K562 (cell line): ENCODE measurements around the gene HMGXB3. TPM values are rescaled to one million over a fixed set of nuclear protein-coding genes. Genes with fewer than 3 reads are reported as not detected.

Source experiments
- ATAC-seq: fragments of 200-7000 bp; cut with Tn5 transposase; 3 replicates; pipeline ENCODE4 v1.9.1; 2020; ENCODE audit warnings: moderate library complexity
- BruUV-seq: library from RNA; stranded (reverse); fragments of 400-500 nt; replicated peaks from 2 replicates; lab custom pipeline; 2021; lab: Mats Ljungman, UMichigan
- CTCF ChIA-PET: fragments of 300-600 bp; formaldehyde crosslinking; extraction: SDS; loops from one replicate; lab custom pipeline; 2021; ENCODE audit warnings: low intra/inter-chr PET ratio; lab: Yijun Ruan, JAX
- POLR2A ChIA-PET: fragments of 300-600, 350-650 bp; sonication (Branson Sonifier 250); formaldehyde crosslinking; extraction: SDS; loops from one replicate; lab custom pipeline; 2021; ENCODE audit warnings: antibody characterized with exemption, inconsistent platforms; lab: Yijun Ruan, JAX
- DNase-seq, 4 experiments: peaks; one replicate each; pipeline versions ENCODE4 v3.0.0 to v3.0.0-alpha.2; 2011 to 2018; ENCODE audit warnings: low spot score in 3 of 4, mixed read lengths in 3 of 4; ENCODE audit errors: extremely low read depth in 1 of 4
- FAIRE-seq: peaks from 2 replicates; lab custom pipeline; 2011; peaks lifted over from hg19 to GRCh38; lab: Jason Lieb, UNC
- H2AFZ ChIP-seq: 2 replicates; pipeline ENCODE4 v1.6.0; 2011; ENCODE audit warnings: low read depth, low read length, control low read depth, inconsistent platforms
- H3K27ac ChIP-seq: fragments of 200-600 bp; 3 replicates; pipeline ENCODE4 v1.8.0; 2011; ENCODE audit warnings: low read depth, mild to moderate bottlenecking, control low read depth, inconsistent platforms, low read length, moderate library complexity, mixed read lengths; ENCODE audit errors: extremely low read depth
- H3K27me3 ChIP-seq, 2 experiments: fragments of 300-600 bp in 1 of 2; 2 replicates in 1 of 2; 3 replicates in 1 of 2; pipeline versions ENCODE4 v1.6.0 to v1.8.0; 2011; ENCODE audit warnings: inconsistent platforms in 2 of 2, low read length in 2 of 2, mild to moderate bottlenecking in 1 of 2, mixed read lengths in 1 of 2, moderate library complexity in 1 of 2; ENCODE audit not compliant: control insufficient read depth in 2 of 2, insufficient read depth in 2 of 2
- H3K36me3 ChIP-seq: fragments of 300-600 bp; 3 replicates; pipeline ENCODE4 v1.8.0; 2011; ENCODE audit warnings: mild to moderate bottlenecking, low read length, inconsistent platforms; ENCODE audit not compliant: control insufficient read depth, insufficient read depth
- H3K4me1 ChIP-seq, 2 experiments: fragments of 200-600 bp in 1 of 2; replicated peaks in 1 of 2; 2 replicates in 1 of 2; 3 replicates in 1 of 2; pipeline versions ENCODE4 v1.5.1 to v1.8.0; 2011; ENCODE audit warnings: inconsistent platforms in 2 of 2, low read length in 2 of 2, mild to moderate bottlenecking in 1 of 2, mixed read lengths in 1 of 2, moderate library complexity in 1 of 2; ENCODE audit not compliant: control insufficient read depth in 2 of 2, insufficient read depth in 2 of 2
- H3K4me2 ChIP-seq: 2 replicates; pipeline ENCODE4 v1.6.1; 2011; ENCODE audit warnings: low read length, control low read depth, inconsistent platforms, mixed read lengths; ENCODE audit not compliant: insufficient read depth
- H3K4me3 ChIP-seq: fragments of 200-600 bp; sonication (generic), shearing (Covaris generic); 2 replicates; pipeline ENCODE4 v1.5.1; 2016; ENCODE audit warnings: control low read depth, inconsistent platforms
- H3K79me2 ChIP-seq: fragments of 200-600 bp; 3 replicates; pipeline ENCODE4 v1.8.0; 2011; ENCODE audit warnings: low read length, inconsistent platforms; ENCODE audit not compliant: control insufficient read depth, insufficient read depth
- H3K9ac ChIP-seq, 2 experiments: 2 replicates each; pipeline versions ENCODE4 v1.6.0 to v1.6.1; 2011; ENCODE audit warnings: low read depth in 2 of 2, low read length in 2 of 2, control low read depth in 1 of 2, inconsistent platforms in 1 of 2, mild to moderate bottlenecking in 1 of 2, mixed read lengths in 1 of 2; ENCODE audit not compliant: insufficient read depth in 1 of 2
- H3K9me1 ChIP-seq: one replicate; pipeline ENCODE4 v1.6.0; 2011; ENCODE audit warnings: inconsistent platforms, mild to moderate bottlenecking, low read length, moderate library complexity; ENCODE audit not compliant: control insufficient read depth, insufficient read depth
- H3K9me3 ChIP-seq: replicated peaks from 2 replicates; pipeline ENCODE4 v1.5.1; 2011; ENCODE audit warnings: low read depth, low read length, inconsistent platforms; ENCODE audit not compliant: control insufficient read depth, insufficient read depth
- H4K20me1 ChIP-seq: replicated peaks from 2 replicates; pipeline ENCODE4 v1.6.1; 2011; ENCODE audit warnings: low read length, inconsistent platforms, mixed read lengths; ENCODE audit not compliant: control insufficient read depth, insufficient read depth
- CHD2 ChIP-seq: IDR thresholded peaks from 2 replicates; pipeline ENCODE4 v1.6.1; 2011; ENCODE audit warnings: low read depth, low read length
- ZC3H11A ChIP-seq: IDR thresholded peaks from 2 replicates; pipeline ENCODE4 v1.6.1; 2012; ENCODE audit warnings: low read depth, low read length, improper control_type of control experiment
- ZZZ3 ChIP-seq: fragments of 450-650 bp; IDR thresholded peaks from 2 replicates; pipeline ENCODE4 v1.6.1; 2016; ENCODE audit warnings: antibody characterized with exemption, mild to moderate bottlenecking, moderate library complexity
- WGBS: fragments of 100-300 bp; shearing (Covaris generic); methylation state at CpG from one replicate; pipeline ENCODE4 v1.1.6; 2016; ENCODE audit warnings: low coverage, mixed read lengths; ENCODE audit not compliant: insufficient coverage; ENCODE audit errors: missing lambda C conversion rate; 5-methylcytosine and 5-hydroxymethylcytosine counted together
- in situ Hi-C: fragments of 300-500 bp; cut with MboI; formaldehyde crosslinking; loops from 4 replicates; pipeline ENCODE4 v1.15.0; 2018; ENCODE audit warnings: inconsistent platforms, mixed read lengths
- intact Hi-C: fragments of 100-400 bp; cut with micrococcal nuclease; formaldehyde crosslinking; loops from 2 replicates; pipeline ENCODE4 v1.14.2; 2022
- polyA plus RNA-seq, 8 experiments: library from polyadenylated mRNA; depleted of rRNA in 4 of 8; stranded (reverse) in 5 of 8; unstranded in 3 of 8; fragments of >200 nt; fragmentation: Nextera tagmentation in 2 of 8; fragmentation: Illumina TruSeq in 1 of 8; extraction: Ambion mirVana in 2 of 8; extraction: Trizol in 1 of 8; gene quantifications; 2 replicates each; pipeline versions ENCODE4 v1.2.1 to v1.2.3, GENCODE V29; 2011 to 2014; ENCODE audit warnings: inconsistent platforms in 1 of 8, missing spikeins in 1 of 8
- total RNA-seq, 7 experiments: library from RNA; depleted of rRNA in 6 of 7; stranded (reverse); fragments of >200 nt in 6 of 7; fragmentation: Illumina TruSeq in 2 of 7; extraction: Trizol in 2 of 7; gene quantifications; 2 replicates each; pipeline versions ENCODE4 v1.2.1 to v1.2.3, GENCODE V29; 2011 to 2021; ENCODE audit warnings: low replicate concordance in 1 of 7
- TF ChIP-seq, protein P1 (sequence below): fragments of 250-450 bp; sonication (Bioruptor Pico); IDR thresholded peaks from 2 replicates; pipeline ENCODE4 v1.5.0; 2021; ENCODE audit warnings: mild to moderate bottlenecking, borderline replicate concordance

HMGXB3 gene
- total and polyA plus RNA-seq, 9 of the 15 experiments (the other 6 are each of a cell fraction or from before 2014, with no cell fraction given) = 1.8 to 44.1 (median 32.2) TPM

DNA sequence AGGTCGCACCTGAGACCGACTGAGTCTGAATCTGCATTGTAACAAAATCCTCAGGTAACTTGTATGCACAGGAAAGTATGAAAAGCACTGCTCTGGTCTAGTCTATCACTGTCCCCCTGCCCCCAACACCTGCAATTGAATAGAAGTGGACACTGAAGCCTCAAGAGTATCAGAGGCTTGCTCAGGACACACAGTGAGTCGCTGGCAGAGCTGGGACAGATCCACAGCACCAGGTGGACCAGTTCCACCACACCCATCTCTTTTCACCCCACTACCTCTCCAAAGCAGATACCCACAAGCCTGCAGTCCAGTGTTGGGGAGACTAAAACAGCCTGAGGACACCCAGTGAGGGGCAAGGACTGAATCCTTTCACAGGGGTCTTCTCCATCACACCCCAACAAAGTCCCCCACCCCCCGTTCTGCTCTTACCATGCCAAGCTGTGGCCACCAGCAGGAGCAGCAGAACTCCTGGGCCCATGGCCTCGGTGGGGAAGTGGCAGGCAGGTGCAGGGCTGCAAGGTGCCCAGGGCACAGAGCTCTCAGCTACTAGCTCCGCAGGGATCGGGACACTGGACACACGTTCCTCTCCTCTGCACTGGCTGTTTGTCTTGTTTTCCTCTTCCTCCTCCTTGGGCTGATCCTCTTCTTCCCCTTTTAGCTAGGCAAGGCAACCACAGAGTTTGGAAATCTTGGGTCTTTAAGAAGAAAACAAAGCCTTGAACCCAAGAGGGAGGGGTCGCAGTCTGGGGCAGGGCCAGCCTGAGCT, 85.6 kb downstream of the HMGXB3 start, which contains the start of gene CSF1R (continued):
- TF ChIP-seq, protein P1, sequence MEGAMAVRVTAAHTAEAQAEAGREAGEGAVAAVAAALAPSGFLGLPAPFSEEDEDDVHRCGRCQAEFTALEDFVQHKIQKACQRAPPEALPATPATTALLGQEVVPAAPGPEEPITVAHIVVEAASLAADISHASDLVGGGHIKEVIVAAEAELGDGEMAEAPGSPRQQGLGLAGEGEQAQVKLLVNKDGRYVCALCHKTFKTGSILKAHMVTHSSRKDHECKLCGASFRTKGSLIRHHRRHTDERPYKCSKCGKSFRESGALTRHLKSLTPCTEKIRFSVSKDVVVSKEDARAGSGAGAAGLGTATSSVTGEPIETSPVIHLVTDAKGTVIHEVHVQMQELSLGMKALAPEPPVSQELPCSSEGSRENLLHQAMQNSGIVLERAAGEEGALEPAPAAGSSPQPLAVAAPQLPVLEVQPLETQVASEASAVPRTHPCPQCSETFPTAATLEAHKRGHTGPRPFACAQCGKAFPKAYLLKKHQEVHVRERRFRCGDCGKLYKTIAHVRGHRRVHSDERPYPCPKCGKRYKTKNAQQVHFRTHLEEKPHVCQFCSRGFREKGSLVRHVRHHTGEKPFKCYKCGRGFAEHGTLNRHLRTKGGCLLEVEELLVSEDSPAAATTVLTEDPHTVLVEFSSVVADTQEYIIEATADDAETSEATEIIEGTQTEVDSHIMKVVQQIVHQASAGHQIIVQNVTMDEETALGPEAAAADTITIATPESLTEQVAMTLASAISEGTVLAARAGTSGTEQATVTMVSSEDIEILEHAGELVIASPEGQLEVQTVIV (CRISPR knock-in tag) = no peak

DNA sequence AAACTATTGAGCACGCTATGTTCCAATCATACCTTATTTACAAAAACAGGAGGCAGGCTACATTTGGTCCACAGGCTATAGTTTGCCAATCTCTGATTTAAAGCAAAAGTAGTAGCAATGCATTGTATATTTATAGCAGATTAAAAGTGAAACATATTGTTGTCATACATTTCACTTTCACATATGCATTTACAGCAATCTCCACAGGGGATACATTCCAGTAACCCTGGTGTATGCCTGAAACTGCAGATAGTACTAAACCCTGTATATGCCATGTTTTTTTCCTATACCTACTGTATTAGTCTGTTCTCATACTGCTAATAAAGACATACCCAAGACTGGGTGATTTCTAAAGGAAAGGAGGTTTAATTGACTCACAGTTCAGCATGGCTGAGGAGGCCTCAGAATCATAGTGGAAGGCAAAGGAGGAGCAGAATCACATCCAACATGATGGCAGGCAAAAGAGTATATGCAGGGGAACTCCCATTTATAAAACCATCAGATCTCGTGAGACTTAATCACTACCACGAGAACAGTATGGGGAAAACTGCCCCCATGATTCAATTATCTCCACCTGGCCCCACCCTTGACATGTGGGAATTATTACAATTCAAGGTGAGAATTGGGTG, 91.7 kb downstream of the HMGXB3 start:
- Histone ChIP-seq H3K27me3 (peaks cover 13 to 18% of the 10 kb centered on the region in 2 experiments; a peak in 4 of 5 replicates), H3K36me3 (no peaks in the 10 kb centered on the region), H3K9ac (no peak overlapping the region), H3K27ac (no peak overlapping the region), H2AFZ (no peak overlapping the region), H3K4me2 (no peak overlapping the region), H3K9me3 (no peaks in the 10 kb centered on the region), H3K4me3 (no peak overlapping the region), H3K9me1 (no peaks in the 10 kb centered on the region), H3K79me2 (no peaks in the 10 kb centered on the region), H4K20me1 (no peaks in the 10 kb centered on the region), H3K4me1 (no peaks in the 10 kb centered on the region)
- ATAC-seq (no peak), DNase-seq (no peak), FAIRE-seq (no peak)
- in situ Hi-C loops (no loop called here), intact Hi-C loops (no loop called here)
- 2% methylated on average over 3 of the region's 3 CpGs for WGBS
- no TSS peak for BruUV-seq
- TF ChIP-seq ZZZ3 (no peak), ZC3H11A (no peak), CHD2 (0 out of 2 replicates have a peak, but pooled peaks have one; percentile 40)
- ChIA-PET CTCF (no interaction called here), POLR2A (interaction anchor here (0.6 kb wide), 1 partner anchor 326 kb away, joined by 3 read pairs; no protein-coding TSS in a partner anchor)
